ENCODE measurements around the gene FZD7. TPM values are rescaled to one million over a fixed set of nuclear protein-coding genes. Genes with fewer than 3 reads are reported as not detected.

FZD7 gene
- total RNA-seq (2011; cell fraction: chromatin; rRNA removed; ENCODE audit: low replicate concordance) = 2.6 and 4.9 TPM in 2 replicates
- total RNA-seq (2011; cell fraction: nucleolus; rRNA removed) = 7.0 and 7.5 TPM in 2 replicates
- total RNA-seq (2011; cell fraction: nucleoplasm; rRNA removed) = 4.4 and 4.5 TPM in 2 replicates
- total RNA-seq (2014; rRNA removed) = 0.91 and 1.6 TPM in 2 replicates
- total RNA-seq (2014; rRNA removed; fragmentation: Illumina TruSeq; extraction: Trizol) = 0.54 and 0.69 TPM in 2 replicates
- 0.54 and 0.57 TPM in 2 replicates for total RNA-seq (2015; rRNA removed; fragmentation: Illumina TruSeq; extraction: Trizol)
- 1.9 and 2.4 TPM in 2 replicates for total RNA-seq (2021)
- 0.72 and 0.85 TPM in 2 replicates for polyA plus RNA-seq (2011; rRNA removed)
- polyA plus RNA-seq (2011; cell fraction: cytosol; rRNA removed) = 0.78 and 2.0 TPM in 2 replicates
- 1.1 and 2.1 TPM in 2 replicates for polyA plus RNA-seq (2011; cell fraction: nucleus; rRNA removed)
- 0.87 and 1.7 TPM in 2 replicates for polyA plus RNA-seq (2012)
- 0.56 and 0.79 TPM in 2 replicates for polyA plus RNA-seq (2014; fragmentation: Illumina TruSeq; extraction: Trizol)
- polyA plus RNA-seq (2014; fragmentation: Nextera tagmentation; extraction: Ambion mirVana) = under 1 TPM; 0.11 to 0.18 TPM
- 0.81 and 0.88 TPM in 2 replicates for polyA plus RNA-seq (2014; rRNA removed)
- 1.3 and 1.8 TPM in 2 replicates for polyA minus RNA-seq (2011; rRNA and poly(A)+ RNA removed)
- polyA minus RNA-seq (2011; cell fraction: cytosol; rRNA and poly(A)+ RNA removed) = 2.7 and 2.8 TPM in 2 replicates
- 4.0 and 4.8 TPM in 2 replicates for polyA minus RNA-seq (2011; cell fraction: nucleus; rRNA and poly(A)+ RNA removed)
- Bru-seq, nascent RNA = percentile 50 among the genes with signal in this experiment
- BruChase-seq, experiment 1, labeled RNA remaining after a 2-hour chase = percentile 61 among the genes with signal in this experiment
- percentile 58 among the genes with signal in this experiment for BruChase-seq, experiment 2, labeled RNA remaining after a 6-hour chase
- long read RNA-seq, experiment 1, transcript FZD7-201 (1 exons, 3,859 nt) = major isoform, 26 of 26 reads
- long read RNA-seq, experiment 1, partial matches to known transcripts = 0 of 26 reads
- long read RNA-seq, experiment 1, other reads (novel, unspliced or antisense) = 0 of 26 reads
- long read RNA-seq, experiment 2, partial matches to known transcripts = 0 of 3 reads
- long read RNA-seq, experiment 2, other reads (novel, unspliced or antisense) = 0 of 3 reads
- long read RNA-seq, experiment 3 = 0 reads

DNA sequence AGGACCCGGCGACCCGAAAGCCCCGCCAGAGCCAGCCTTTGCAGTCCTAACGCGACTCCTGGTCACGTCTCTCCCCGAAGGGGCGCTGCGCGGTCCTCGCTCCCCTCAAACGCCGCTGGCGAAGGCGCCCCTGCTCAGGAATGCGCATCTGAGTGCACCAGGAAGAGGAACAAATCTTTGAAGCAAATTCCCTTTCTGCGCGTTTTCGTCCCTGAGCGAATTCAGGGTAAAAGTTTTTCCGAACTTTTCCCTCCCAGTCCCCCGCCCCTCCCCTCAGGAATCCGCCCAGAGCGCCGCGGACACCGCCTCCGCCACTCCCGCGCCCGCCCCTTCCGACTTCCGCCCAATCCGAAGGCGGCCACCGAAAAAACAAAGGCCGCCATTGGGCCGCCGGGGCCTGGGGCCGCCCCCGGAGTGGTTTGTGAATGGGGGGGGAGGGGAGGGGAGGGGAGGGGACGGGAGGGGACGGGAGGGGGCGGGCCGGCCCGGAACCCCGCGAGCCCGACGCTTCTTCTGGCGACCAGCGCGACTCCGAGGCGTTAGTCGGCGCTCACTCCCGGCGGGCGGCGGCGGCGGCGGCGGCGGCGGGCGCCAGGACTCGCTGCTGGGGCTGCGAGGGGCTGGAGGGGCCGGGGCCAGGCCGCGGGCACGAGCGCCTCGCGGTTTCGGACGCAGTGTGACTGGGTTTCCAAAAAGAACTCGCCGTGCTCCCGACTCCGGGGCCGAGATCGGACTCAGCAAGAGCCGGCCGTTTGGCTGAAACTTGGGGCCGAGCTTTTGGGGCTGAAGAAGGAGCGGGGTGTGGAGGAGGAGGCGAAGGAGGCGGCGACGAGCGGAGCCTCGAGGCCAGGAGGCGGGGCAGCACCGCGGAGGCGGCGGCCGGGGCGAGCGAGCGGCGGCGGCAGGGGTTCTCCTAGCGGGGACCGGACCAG is at the start of gene FZD7:
Gene FZD7, plus strand, starts transcription at position 539 of the 932 bp plus-strand sequence. CDS start 793 bp downstream, outside the sequence.
- H3K4me1 ChIP-seq (replicated peaks in 1 of 2; ENCODE audit: control insufficient read depth in 2 of 2, insufficient read depth in 2 of 2, low read length in 2 of 2) = peaks cover 4 to 39% of the 10 kb centered on the region in 2 experiments; a peak in 3 of 5 replicates
- peak within 1 kb of the TSS; percentile 85 for H3K4me2 ChIP-seq (ENCODE audit: insufficient read depth, low read length)
- H3K27ac ChIP-seq (ENCODE audit: extremely low read depth, low read depth, low read length) = peak within 1 kb of the TSS; percentile 74
- peak within 1 kb of the TSS; percentile 98 for H2AFZ ChIP-seq (ENCODE audit: low read depth, low read length)
- CTCF ChIA-PET (ENCODE audit: low intra/inter-chr PET ratio) = no interaction called here
- H3K9me3 ChIP-seq (replicated peaks; ENCODE audit: control insufficient read depth, insufficient read depth, low read depth, low read length) = no peaks in the 10 kb centered on the region
- WGBS (ENCODE audit: insufficient coverage, low coverage, missing lambda C conversion rate) = 1% methylated on average over 11 of the region's 109 CpGs
- H4K20me1 ChIP-seq (replicated peaks; ENCODE audit: control insufficient read depth, insufficient read depth, low read length) = no peaks in the 10 kb centered on the region
- peak within 1 kb of the TSS; percentile 69 for H3K4me3 ChIP-seq
- H3K9me1 ChIP-seq (ENCODE audit: control insufficient read depth, insufficient read depth, low read length) = no peaks in the 10 kb centered on the region
- FAIRE-seq (no peak), ATAC-seq (peak; percentile 95), DNase-seq (ENCODE audit: extremely low read depth in 1 of 4, low spot score in 3 of 4) (peak; percentile 91 to 93 (median 93))
- BruUV-seq (replicated peaks) = no TSS peak
- intact Hi-C loops (cut with micrococcal nuclease) = no loop called here
- in situ Hi-C loops (cut with MboI) = no loop called here
- POLR2A ChIA-PET = interaction anchor here (0.6 kb wide), 1 partner anchor 25 kb away, joined by 3 read pairs; no protein-coding TSS in a partner anchor
- H3K36me3 ChIP-seq (ENCODE audit: control insufficient read depth, insufficient read depth, low read length) = no peaks in the 10 kb centered on the region
- no peaks in the 10 kb centered on the region for H3K79me2 ChIP-seq (ENCODE audit: control insufficient read depth, insufficient read depth, low read length)
- peak within 1 kb of the TSS; percentile 63 to 93 for H3K9ac ChIP-seq (ENCODE audit: insufficient read depth in 1 of 2, low read depth in 2 of 2, low read length in 2 of 2)
- H3K27me3 ChIP-seq (ENCODE audit: control insufficient read depth in 2 of 2, insufficient read depth in 2 of 2, low read length in 2 of 2) = peaks cover 9 to 10% of the 10 kb centered on the region in 2 experiments; a peak in 3 of 5 replicates
- TF ChIP-seq RAD21 (CRISPR knock-in tag; conservative IDR thresholded peaks at IDR 0.05 in 1 of 2, IDR thresholded peaks at IDR 0.05 in 1 of 2) = no peak
- TF ChIP-seq, protein P1, sequence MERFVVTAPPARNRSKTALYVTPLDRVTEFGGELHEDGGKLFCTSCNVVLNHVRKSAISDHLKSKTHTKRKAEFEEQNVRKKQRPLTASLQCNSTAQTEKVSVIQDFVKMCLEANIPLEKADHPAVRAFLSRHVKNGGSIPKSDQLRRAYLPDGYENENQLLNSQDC (CRISPR knock-in tag; IDR thresholded peaks at IDR 0.05) = no peak
- no peak for TF ChIP-seq HOXB6 (CRISPR knock-in tag; IDR thresholded peaks at IDR 0.05; ENCODE audit: borderline replicate concordance)
- TF ChIP-seq SPI1 (IDR thresholded peaks at IDR 0.05; ENCODE audit: borderline replicate concordance, low read depth, low read length) = no peak
- TF ChIP-seq YY1 (IDR thresholded peaks at IDR 0.05; ENCODE audit: borderline replicate concordance in 1 of 3, control insufficient read depth in 1 of 3, extremely low read depth in 1 of 3, insufficient read depth in 3 of 3, insufficient read length in 1 of 3, insufficient replicate concordance in 2 of 3, low read depth in 1 of 3, low read length in 2 of 3) = no peak
- TF ChIP-seq PPARD (CRISPR knock-in tag; IDR thresholded peaks at IDR 0.05) = no peak
- TF ChIP-seq GATAD2A (IDR thresholded peaks at IDR 0.05) = no peak
- TF ChIP-seq ATF1 (CRISPR knock-in tag; IDR thresholded peaks at IDR 0.05) = no peak
- TF ChIP-seq ATF1 (tag; IDR thresholded peaks at IDR 0.05) = 0 out of 2 replicates have a peak, but pooled peaks have one; percentile 33
- TF ChIP-seq SRSF1 (IDR thresholded peaks at IDR 0.05; ENCODE audit: low read depth, low read length) = no peak
- peak; percentile 89 for TF ChIP-seq RBM25 (IDR thresholded peaks at IDR 0.05; ENCODE audit: low read depth, low read length, severe bottlenecking)
- peak; percentile 12; the same call in 1 of the 2 replicates for TF ChIP-seq SP1 (CRISPR knock-in tag; IDR thresholded peaks at IDR 0.05)
- TF ChIP-seq NFYB (IDR thresholded peaks at IDR 0.05; ENCODE audit: extremely low read depth, insufficient read length) = peak; percentile 23

Data from K562 (cell line).